ENCODE measurements around the gene TIPARP.
"Not testable (repeated sequence)": the region's sequence is repeated elsewhere in the genome, so short reads cannot be mapped to it uniquely, and the experiment has no call there.

The TIPARP gene

DNA sequence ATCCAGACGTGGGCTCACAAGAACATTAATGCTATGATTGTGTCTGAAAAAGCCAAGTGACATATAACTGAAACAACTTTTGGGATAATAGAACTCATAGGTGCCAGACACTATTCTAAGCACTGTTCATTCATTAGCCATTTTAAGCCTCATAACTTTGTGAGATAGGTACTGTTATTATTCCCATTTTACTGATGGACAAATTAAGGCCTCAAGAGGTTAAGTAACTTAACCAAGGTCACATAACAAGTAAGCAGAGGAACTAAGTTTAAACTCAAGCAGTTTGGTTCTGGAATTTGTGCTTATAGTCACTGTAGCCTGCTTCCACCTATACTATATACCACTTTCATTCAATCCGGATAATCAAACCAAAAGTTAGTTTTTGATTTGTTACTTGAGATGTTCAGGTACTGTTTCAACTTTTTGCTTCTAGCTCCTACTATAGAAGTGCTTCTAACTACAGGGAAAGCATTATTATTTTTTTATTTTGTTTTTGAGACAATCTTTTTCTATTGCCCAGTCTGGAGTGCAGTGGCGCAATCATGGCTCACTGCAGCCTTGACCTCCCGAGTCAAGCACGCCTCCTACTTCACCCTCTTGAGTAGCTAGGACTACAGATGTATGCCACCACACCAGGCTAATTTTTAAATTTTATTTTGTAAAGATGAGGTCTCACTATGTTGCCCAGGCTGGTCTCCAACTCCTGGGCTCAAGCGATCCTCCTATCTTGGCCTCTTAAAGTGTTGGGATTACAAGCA is 41.9 kb downstream of the TIPARP start:
- DNase-seq = no peak

DNA sequence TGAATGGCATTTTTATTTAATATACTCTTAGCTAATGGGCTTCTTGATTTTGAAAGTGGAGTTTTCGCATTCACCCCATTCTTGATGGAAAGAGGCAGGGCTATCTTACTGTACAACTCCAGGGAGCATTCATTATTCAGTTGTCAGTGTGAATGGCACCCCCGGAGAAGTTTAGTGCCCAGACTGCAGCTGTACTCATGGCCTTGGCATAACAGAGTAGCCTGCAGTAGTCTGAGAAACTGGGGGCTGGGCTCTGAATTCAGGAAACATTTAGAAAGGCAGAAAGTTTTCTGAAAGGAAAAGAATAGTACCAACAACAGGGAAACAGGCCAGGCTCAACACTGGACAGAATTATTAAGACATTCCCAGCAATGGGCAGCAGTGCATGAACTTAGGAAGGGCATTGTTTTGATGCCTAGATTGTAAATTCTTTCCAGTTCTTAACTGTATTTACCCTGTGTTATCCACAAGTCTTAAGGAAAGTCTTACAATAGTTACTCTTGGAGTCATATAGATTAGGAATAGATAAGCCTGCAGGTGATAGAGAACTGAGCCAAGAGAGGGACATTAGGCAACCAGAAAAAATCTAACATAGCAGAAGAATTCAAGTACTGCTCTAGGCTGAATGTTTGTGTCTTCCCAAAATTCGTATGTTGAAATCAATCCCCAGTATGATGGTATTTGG is 44.4 kb downstream of the TIPARP start:
- DNase-seq = no peak

DNA sequence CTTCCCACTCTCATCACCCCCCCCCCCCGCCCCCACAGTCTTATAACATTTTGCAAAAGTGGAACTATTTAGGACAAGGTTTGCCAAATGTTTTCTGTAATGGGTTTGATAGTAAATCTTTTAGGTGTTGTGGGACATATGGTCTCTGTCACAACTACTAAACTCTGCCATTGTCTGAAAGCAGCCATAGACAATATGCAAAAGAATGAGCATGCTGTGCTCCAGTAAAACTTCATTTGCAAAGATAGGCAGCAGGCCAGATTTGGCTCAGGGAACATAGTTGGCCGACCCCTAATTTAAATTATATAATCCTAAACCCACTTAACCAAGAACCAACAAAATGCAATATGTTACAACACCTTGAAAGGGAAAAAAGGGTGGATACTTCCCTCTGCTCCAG is 46.4 kb downstream of the TIPARP start:
- no peak for DNase-seq

DNA sequence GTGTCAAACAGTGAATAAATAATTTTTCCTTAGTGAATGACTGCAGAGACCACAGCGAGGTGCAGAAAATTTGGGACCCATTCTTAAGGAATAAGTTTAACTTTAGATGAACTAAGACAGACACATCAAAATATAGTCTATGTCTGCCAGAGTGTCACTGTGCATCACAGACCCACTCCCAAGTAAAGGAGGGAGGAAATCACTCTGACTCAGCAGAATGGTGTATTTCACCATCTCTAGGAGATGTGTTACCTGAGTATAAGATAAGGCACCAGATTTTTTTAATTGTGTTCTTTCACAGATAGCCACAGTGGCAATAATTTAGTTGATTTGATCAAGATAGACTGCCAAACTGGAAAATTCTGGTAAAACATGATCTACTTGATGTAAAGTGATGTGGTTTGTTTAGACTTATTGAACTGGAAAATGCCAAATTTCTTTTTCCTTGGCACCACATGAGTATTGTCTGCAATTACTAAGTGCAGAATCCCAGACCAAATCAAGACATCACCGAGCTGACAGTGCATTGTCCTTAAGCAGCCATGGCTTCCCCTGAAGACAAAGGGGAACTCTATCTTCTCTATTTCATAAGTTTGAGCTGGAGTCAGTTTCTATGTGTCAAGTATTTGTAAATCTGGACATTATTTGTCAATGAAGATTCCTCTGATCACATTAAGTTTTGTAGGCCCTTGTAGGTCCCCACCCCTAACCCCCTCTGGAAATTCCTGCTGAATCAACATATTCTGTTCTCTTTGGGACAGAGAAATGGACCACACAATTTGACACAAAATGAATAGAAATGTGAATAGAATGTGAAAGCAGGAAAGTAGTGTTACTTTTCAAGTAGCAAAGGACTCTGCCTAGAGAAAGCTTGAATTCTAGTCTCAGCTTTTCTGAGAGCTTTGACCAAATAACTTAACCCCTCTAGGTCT is 47.6 kb downstream of the TIPARP start:
- no peak for DNase-seq

DNA sequence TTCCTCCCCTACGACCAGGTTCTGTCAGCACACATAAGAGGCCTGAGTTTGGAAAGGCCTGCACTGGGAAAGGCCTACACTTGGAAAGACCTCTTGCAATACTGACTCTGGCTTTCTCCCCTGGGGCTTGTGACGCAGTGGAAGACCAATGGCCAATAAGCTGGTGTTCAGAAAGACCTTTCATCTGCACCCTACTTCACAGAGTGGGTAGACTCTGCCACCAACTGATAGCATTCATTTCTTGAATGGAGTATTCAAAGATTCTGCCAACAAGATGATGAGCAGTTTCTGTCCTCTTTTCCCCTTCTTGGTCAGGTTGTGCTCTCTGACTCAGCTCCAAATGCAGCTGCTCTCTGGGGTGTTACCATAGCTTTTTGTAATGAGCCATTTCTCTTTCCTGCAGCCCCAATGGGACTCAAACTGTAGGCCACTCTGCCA is 48.8 kb downstream of the TIPARP start:
- no peak for DNase-seq

DNA sequence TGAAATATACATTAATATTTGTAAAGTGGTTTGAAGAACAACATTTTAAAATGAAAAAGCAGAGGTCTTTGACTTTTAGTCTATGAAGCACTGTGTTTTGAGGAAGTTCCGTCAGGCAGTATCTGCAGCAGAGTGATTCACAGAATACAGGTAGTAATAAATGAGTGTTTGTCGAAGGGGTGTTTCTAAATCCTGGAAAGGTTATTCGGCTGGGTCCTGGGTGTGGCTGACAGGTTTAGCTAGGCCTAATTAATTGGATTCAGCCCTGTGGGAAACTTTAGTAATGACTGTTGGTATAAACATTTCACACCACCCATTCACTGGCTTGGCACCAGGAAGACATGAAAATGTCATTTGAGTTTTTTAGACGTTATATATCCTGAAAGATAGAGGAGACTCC is 51.3 kb downstream of the TIPARP start:
- DNase-seq = no peak

DNA sequence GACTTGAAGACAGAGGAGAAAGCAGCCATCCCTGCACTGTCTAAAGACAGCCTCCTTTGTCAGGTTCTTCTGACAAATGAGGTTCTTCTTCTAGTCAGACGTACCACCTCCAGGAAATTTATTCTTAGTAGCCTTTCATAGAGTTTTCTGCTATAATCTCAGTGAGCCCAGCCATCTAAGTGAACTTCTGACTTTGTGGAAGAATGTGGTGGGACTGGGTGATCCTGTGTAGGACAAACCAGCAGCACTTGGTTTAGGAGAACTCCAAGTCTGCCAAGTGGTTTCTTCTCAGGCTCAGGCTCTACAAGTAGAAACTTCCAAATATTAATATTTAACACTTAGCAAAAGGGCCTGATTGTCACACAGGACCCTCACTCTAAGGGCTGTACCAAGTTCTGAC is 52.1 kb downstream of the TIPARP start:
- DNase-seq = no peak

DNA sequence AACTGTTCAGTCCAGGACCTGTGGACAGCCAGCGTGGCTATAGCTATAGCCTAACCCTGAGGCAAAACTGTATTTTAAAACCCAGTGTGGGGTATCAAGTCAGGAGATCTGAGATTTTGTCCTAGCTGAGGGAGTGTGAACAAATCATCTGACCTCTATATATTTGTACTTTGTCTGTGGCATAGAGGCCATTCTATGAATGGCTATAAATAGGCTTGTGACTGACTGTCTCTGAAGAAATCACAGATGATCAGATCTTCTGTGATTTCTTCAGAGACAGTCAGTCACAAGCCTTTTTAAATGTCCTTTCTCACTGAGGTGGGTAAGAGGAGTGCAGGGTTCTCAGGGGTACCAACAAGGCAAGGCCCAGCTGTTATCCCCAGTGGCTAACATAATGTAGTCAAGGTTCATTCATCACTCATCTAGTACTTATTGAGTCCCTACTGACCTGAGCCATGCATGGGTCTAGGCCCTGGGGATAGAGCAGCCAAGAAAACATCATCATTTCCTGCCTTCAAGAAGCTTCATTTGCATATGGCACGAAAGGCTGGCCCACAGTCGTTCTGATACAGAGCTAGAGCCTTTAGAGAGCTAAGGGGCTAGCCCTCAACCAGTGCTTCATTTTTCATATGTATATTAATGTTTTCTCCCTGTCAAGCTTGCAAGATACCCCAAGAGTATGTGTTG is 53.3 kb downstream of the TIPARP start:
- DNase-seq = no peak

DNA sequence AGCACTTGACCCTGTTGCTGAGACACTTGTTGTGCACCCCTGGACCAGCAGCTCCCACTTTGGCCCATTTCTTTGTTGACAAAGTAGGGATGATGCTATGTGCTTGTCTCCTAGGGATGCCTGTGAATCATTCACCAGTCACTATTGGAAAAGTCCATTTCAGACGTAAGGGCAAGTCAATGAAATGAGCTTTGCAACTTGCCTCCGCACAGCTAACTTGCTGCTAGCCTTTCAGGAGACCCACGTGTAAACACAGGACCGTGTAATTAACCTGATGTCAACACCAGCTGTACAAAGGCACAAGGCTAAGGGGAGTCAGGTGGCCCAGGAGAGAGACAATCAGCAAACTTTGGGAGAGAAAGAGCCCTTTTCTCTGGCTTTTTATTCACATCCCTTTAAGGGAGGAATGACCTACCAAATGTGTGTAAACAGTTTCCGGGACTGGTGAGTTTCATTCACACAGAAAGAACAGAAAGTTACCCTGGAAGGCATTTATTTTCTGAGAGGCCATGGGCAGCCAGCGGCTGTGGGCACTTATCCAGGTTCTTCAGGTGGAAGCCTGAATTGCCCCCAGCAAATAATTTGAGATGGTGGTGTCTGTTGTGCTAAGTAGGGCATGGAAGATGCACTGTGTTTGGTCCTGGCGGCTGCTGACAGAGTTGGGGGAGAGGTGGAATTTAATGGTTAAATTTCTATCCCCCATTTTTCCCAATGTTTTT is 54.0 kb downstream of the TIPARP start:
- DNase-seq = no peak

DNA sequence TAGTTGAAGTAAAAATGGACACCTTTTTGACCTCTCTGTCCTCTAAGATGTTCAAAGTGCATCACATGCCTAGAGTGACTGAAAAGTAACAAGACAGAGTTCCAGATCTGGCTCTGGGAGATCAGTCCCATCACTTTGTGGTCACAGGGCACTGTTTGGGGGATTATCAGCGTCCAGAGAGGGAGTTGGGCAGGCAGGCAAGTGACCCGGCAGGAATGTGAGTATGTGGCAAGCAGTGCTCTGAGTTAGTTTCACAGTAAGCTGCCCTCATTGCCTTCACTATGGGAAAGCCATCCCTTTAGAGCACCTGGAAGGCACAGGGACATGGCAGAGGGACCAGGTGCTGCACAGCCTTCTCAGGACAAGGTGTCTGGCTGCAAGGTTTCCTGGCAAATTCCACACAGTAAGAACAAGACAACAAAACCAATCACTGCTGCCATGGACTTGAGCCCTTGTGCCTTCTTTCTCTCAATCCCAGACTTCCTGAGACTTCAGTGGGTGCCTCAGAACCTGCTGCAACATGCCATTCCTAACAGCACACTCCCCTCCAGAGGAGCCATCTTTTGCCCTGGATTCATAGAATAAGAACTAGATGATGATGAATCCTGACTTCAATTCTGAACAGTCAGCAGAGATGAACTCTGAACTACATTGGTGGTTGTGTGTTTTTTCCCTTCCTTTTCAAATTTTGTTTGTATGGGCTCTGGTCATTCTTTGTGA is 55.2 kb downstream of the TIPARP start:
- DNase-seq = no peak

DNA sequence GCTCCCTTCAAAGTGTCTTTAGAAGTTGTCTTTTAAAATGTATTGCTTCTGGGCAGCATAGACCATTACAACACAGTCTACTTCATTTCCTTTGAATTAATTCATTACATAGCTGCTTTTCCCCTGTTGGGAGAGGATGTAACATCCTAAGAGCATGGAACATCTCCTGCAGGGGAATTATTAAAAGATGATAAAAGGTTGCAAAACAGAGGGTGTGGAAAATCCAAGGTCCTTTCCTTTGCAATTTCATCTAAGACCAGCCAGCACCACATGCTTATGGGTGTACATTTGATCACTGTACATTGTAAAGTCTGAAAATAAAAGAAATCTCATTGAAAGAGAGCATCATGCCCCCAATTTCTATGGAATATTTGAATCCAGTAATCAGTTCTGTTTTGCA is 57.4 kb downstream of the TIPARP start:
- DNase-seq = no peak

DNA sequence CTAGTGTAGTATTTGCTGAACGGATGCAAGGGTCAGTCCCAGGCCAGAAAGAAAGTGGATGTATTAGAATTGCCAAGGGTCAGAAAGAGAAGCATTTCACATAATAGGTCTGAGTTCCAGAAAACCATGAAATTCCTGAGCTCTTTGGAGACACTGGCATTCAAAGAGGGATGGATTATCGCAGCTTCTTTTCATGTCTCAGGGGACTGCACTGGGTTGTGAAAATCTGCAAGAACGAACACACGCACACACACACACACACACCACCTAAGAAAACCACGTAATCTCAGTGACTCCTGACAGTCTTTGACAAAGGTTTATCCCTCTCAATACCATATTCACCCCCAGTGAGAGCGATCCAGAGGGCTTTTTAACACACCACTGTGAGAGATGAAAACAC is 57.9 kb downstream of the TIPARP start:
- no peak for DNase-seq

DNA sequence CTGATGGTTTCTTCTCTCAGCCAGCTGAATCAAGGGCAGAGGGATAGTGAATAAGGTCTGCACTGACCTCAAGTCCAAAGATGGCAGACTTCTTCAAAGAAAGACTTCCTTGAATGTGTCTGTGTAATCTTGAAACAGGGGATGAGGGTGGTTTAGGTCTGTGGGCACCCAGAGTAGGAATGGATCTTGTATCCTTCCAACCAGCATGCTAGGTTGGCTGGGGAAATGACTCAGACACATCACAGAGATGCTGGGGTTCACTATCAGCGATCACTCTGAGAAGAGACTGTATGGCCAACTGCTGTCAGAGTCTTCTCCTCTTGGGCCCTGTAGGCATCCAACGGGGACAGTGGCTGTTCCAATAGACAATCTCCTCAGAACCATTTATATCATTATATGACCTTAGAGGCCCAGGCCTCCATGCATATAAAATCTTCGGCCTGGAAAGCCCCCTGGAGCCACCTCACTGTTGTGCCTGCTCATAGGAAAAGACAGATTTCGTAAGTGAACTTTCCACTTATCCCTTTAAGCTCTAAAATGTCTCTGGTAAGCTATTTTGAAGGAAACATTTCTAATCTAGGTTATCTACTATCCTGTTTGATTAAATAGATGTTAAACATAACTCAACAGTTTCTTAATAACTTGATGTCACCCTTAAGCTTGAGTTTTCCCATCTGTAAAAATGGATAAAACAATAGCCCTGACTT is 58.5 kb downstream of the TIPARP start:
- no peak for DNase-seq

DNA sequence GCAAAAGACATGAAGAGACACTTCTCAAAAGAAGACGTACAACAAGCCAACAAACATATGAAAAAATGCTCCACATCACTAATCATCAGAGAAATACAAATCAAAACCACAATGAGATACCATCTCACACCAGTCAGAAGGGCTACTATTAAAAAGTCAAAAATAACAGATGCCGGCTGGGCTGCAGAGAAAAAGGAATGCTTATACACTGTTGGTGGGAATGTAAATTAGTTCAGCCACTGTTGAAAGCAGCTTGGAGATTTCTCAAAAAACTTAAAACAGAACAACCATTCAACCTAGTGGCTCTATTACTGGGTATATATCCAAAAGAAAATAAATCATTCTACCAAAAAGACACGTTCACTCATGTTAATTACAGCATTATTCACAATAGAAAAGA is 60.3 kb downstream of the TIPARP start:
- not testable (repeated sequence) for DNase-seq

DNA sequence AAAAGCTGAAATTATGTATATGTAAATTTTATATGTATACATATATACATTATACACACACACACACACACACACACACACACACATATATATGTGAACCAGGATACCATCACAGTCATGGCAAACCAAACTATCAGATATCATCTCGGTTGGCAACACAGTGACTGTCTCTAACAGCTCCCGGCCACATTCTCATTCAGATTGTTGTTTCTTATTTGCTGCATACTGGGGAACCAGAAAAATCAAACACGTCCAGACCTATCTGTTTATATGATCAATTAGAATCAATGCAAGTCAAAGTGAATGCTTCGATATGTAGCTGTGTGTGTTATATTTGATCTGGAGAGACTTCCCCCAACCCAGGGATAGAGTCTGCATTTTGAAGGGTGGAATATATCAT is 61.1 kb downstream of the TIPARP start:
- no peak for DNase-seq

DNA sequence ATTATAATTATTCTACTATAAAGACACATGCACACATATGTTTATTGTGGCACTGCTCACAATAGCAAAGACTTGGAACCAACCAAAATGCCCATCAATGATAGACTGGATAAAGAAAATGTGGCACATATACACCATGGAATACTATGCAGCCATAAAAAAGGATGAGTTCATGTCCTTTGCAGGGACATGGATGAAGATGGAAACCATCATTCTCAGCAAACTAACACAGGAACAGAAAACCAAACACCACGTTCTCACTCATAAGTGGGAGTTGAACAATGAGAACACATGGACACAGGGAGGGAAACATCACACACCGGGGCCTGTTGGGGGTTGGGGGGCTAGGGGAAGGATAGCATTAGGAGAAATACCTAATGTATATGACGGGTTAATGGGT is 62.7 kb downstream of the TIPARP start:
- DNase-seq = not testable (repeated sequence)

DNA sequence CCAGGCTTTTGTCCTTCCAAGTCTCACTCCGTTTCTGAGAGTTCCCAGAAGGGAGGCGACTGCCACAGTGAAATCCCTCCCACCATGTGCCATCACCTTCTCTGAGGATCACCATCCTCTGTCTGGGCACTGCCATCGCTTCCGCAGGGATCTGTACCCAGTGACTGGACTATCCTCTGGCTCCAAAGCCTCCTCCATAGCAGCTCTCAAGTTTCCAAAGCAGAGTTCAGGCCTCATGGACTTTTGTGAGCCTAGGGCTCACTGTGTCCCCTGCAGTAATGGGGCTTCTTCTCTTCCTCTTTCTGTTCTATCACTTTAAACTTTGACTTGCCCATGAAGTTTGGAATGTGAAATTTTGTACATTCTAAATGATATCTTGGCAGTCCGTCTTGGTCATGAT is 63.9 kb downstream of the TIPARP start:
- no peak for DNase-seq

DNA sequence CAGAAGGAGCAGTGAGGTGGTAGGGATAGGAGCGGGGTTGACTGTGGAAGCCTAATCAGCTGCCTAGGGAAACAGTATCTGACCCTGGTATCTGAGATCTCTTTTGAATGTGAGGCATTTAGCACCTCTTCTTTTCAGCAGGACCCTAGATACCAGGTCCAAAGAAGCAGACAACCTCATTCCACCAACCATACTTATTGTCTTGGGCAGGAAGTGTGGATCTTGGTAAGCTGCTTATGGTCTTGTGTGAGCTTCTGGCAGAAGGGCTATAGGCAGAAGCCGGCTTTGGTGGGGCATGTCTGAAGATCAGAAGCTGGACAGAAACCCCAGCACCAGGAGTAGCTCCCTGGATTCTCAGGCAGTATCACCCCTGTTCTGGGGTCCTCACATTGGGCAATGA is 65.6 kb downstream of the TIPARP start:
- DNase-seq = no peak

DNA sequence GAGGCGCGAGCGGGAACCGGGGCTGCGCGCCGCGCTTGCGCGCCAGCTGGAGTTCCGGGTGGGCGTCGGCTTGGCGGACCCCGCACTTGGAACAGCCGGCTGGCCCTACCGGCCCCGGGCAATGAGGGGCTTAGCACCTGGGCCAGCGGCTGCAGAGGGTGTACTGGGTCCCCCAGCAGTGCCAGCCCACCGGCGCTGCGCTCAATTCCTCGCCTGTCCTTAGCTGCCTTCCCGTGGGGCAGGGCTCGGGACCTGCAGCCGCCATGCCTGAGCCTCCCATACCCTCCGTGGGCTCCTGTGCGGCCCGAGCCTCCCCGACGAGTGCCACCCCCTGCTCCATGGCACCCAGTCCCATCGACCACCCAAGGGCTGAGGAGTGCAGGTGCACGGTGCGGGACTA is 66.2 kb downstream of the TIPARP start:
- not testable (repeated sequence) for DNase-seq

DNA sequence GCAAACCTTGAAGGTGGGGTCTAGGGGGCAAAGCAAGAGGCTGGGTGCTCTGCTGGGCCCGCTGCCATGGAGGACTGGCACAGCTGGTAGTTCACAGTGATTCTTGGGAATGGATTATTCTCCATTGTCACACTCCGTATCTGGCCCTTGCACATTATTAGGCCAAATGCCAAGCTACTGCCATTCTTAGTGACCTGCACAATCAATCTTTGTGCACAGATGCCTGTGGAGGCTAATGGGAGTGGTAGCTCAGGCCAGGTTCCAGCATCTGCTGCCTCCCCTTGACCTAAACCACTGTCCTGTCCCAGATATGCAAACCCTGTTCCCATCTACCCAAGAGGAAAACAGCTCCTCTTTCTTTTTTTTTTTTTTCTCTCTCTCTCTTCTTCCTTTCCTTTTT is 67.5 kb downstream of the TIPARP start:
- DNase-seq = no peak

DNA sequence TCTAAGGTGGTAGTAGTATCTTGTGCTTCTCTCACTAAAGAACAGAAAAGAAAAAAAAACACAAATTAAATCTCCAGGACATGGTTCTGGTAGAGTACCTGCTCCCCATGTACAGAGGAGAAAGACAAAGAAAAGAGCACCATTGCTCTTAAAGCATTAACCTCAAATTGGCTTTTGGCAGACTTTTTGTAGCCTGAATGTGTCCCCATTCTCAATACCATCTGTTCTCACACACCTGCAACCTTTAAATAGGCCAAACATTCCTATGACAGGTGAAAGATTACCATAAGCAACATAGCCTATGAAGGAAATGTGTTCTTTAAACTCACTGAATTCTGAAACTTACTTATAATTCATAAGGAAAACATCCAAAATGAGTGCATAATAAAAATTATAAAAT is 68.0 kb downstream of the TIPARP start:
- DNase-seq = no peak
